OCI-LY1 (cell line): Measurements from ENCODE around the gene DENND6A.

ENCODE experiments used
- H2AFZ ChIP-seq: fragments of 200-600 bp; sonication (generic), shearing (Covaris generic); 2 replicates; pipeline ENCODE4 v1.6.0; 2014; ENCODE audit warnings: antibody characterized with exemption, mild to moderate bottlenecking, low read length
- H3F3A ChIP-seq: fragments of 200-600 bp; sonication (generic), shearing (Covaris generic); 2 replicates; pipeline ENCODE4 v1.6.0; 2014; ENCODE audit warnings: mild to moderate bottlenecking, antibody characterized with exemption, low read length, moderate library complexity; ENCODE audit not compliant: insufficient read depth
- H3K27ac ChIP-seq: fragments of 200-600 bp; sonication (generic); 2 replicates; pipeline ENCODE4 v1.5.1; 2014; ENCODE audit warnings: low read length, mixed run types, mild to moderate bottlenecking, low read depth; ENCODE audit not compliant: poor library complexity, severe bottlenecking
- H3K27me3 ChIP-seq: fragments of 200-600 bp; sonication (generic); 2 replicates; pipeline ENCODE4 v1.6.0; 2014; ENCODE audit warnings: antibody characterized with exemption, mild to moderate bottlenecking, low read length, moderate library complexity; ENCODE audit not compliant: insufficient read depth
- H3K36me3 ChIP-seq: fragments of 200-600 bp; sonication (generic); 2 replicates; pipeline ENCODE4 v1.6.1; 2014; ENCODE audit warnings: mild to moderate bottlenecking, antibody characterized with exemption, low read length, moderate library complexity, mixed read lengths; ENCODE audit not compliant: insufficient read depth
- H3K4me1 ChIP-seq: fragments of 200-600 bp; sonication (generic); 2 replicates; pipeline ENCODE4 v1.5.1; 2014; ENCODE audit warnings: mild to moderate bottlenecking, low read length, moderate library complexity; ENCODE audit not compliant: insufficient read depth, severe bottlenecking
- H3K4me2 ChIP-seq: fragments of 200-600 bp; sonication (generic), shearing (Covaris generic); 2 replicates; pipeline ENCODE4 v1.6.1; 2014; ENCODE audit warnings: low read length
- H3K4me3 ChIP-seq: fragments of 200-600 bp; sonication (generic); 2 replicates; pipeline ENCODE4 v1.5.1; 2014; ENCODE audit warnings: low read length, low read depth, mild to moderate bottlenecking, mixed read lengths; ENCODE audit not compliant: poor library complexity, severe bottlenecking
- H3K79me2 ChIP-seq: fragments of 200-600 bp; shearing (Covaris generic); 2 replicates; pipeline ENCODE4 v1.6.1; 2016; ENCODE audit warnings: mixed run types, low read length, mixed read lengths; ENCODE audit not compliant: insufficient read depth
- H3K9ac ChIP-seq: fragments of 200-600 bp; sonication (generic), shearing (Covaris generic); 2 replicates; pipeline ENCODE4 v1.6.1; 2014; ENCODE audit warnings: mild to moderate bottlenecking, low read length, mixed read lengths
- H3K9me2 ChIP-seq: fragments of 200-600 bp; sonication (generic), shearing (Covaris generic); 2 replicates; pipeline ENCODE4 v1.6.1; 2014; ENCODE audit warnings: low read depth, mild to moderate bottlenecking, low read length, mixed read lengths
- H3K9me3 ChIP-seq: fragments of 200-600 bp; shearing (Covaris generic); 2 replicates; pipeline ENCODE4 v1.6.1; 2014; ENCODE audit warnings: low read length, mixed read lengths
- H4K20me1 ChIP-seq: fragments of 200-600 bp; sonication (generic), shearing (Covaris generic); 2 replicates; pipeline ENCODE4 v1.6.0; 2016; ENCODE audit warnings: mild to moderate bottlenecking, low read length; ENCODE audit not compliant: insufficient read depth
- CTCF ChIP-seq: fragments of 200-600 bp; sonication (generic), shearing (Covaris generic); IDR thresholded peaks from 2 replicates; pipeline ENCODE4 v1.5.1; 2017; ENCODE audit warnings: mild to moderate bottlenecking, antibody characterized with exemption, low read length, moderate library complexity, mixed read lengths
- EZH2 ChIP-seq: fragments of 200-600 bp; sonication (generic), shearing (Covaris generic); IDR thresholded peaks from 2 replicates; pipeline ENCODE4 v1.8.0; 2017; ENCODE audit warnings: borderline replicate concordance, mixed run types, mild to moderate bottlenecking, antibody characterized with exemption, low read length, moderate library complexity, mixed read lengths

DENND6A gene

GRCh38 chr3:57717205-57717868, 24.5 kb upstream of the DENND6A start:
- Histone ChIP-seq H2AFZ (no peak overlapping the region), H3K9me3 (no peaks in the 10 kb centered on the region)

GRCh38 chr3:57715686-57716085, 22.8 kb upstream of the DENND6A start:
- H3K9me3 ChIP-seq, result no peaks in the 10 kb centered on the region
- no peaks in the 10 kb centered on the region for H3K79me2 ChIP-seq
- no peak overlapping the region for H3K9ac ChIP-seq
- no peak overlapping the region for H2AFZ ChIP-seq
- H3K4me1 ChIP-seq, result no peaks in the 10 kb centered on the region
- H3K4me2 ChIP-seq, result no peak overlapping the region
- no peak overlapping the region for H3K4me3 ChIP-seq
- H3K36me3 ChIP-seq, result no peaks in the 10 kb centered on the region
- H3F3A ChIP-seq, result no peaks in the 10 kb centered on the region
- H3K9me2 ChIP-seq, result no peaks in the 10 kb centered on the region
- TF ChIP-seq EZH2 (no peak), CTCF (no peak)
- H3K27ac ChIP-seq, result no peak overlapping the region
- no peaks in the 10 kb centered on the region for H3K27me3 ChIP-seq
- H4K20me1 ChIP-seq, result no peaks in the 10 kb centered on the region

More at GRCh38 chr3:57717205-57717868, 24.5 kb upstream of the DENND6A start:
- Histone ChIP-seq H3F3A (no peaks in the 10 kb centered on the region), H3K36me3 (no peaks in the 10 kb centered on the region), H3K27ac (no peak overlapping the region), H4K20me1 (no peaks in the 10 kb centered on the region), H3K4me3 (no peak overlapping the region), H3K9ac (no peak overlapping the region), H3K4me1 (no peaks in the 10 kb centered on the region), H3K27me3 (no peaks in the 10 kb centered on the region), H3K4me2 (no peak overlapping the region), H3K9me2 (no peaks in the 10 kb centered on the region), H3K79me2 (no peaks in the 10 kb centered on the region)
- TF ChIP-seq EZH2 (no peak), CTCF (no peak)

- H3K9me3 ChIP-seq, result peaks cover 6% of the 10 kb centered on the region; the same call in 1 of the 2 replicates
- no peak for TF ChIP-seq CTCF
- no peak for TF ChIP-seq EZH2
- no peaks in the 10 kb centered on the region for H3K79me2 ChIP-seq
- H3K9ac ChIP-seq, result no peak overlapping the region
- H3K36me3 ChIP-seq, result no peaks in the 10 kb centered on the region
- H2AFZ ChIP-seq, result no peak overlapping the region
- H3K9me2 ChIP-seq, result no peaks in the 10 kb centered on the region
- H3K4me1 ChIP-seq, result no peaks in the 10 kb centered on the region
- no peak overlapping the region for H3K4me2 ChIP-seq
- H4K20me1 ChIP-seq, result no peaks in the 10 kb centered on the region
- H3K4me3 ChIP-seq, result no peak overlapping the region
- no peaks in the 10 kb centered on the region for H3K27me3 ChIP-seq
- H3F3A ChIP-seq, result no peaks in the 10 kb centered on the region
- no peak overlapping the region for H3K27ac ChIP-seq
Measured at GRCh38 chr3:57709559-57709958, 16.7 kb upstream of the DENND6A start.
